ENCODE measurements around the gene COX6A1. TPM values are rescaled to one million over a fixed set of nuclear protein-coding genes. Genes with fewer than 3 reads are reported as not detected.

Gene COX6A1
- total and polyA plus RNA-seq, 2 donors (not counting 1 experiment from before 2014, with no cell fraction given), result 137 to 484 TPM

GRCh38 chr12:120467439-120467838 lies 29.5 kb downstream of the COX6A1 start:
- ChIA-PET POLR2A (interaction anchor here (0.6 to 0.7 kb wide), 3 partner anchors 15 to 107 kb away, joined by 3 to 5 read pairs (median 5); no protein-coding TSS in a partner anchor), CTCF (interaction anchor here (1.1 to 4.2 kb wide), 9 partner anchors 9 to 868 kb away, joined by 3 to 39 read pairs (median 7); no protein-coding TSS in a partner anchor)
- Histone ChIP-seq H3K36me3 (replicated peaks in 1 of 2; ENCODE audit: control extremely low read depth in 1 of 2, control insufficient read depth in 1 of 2, extremely low read depth in 1 of 2, insufficient read depth in 2 of 2, low read length in 1 of 2) (peaks cover 8 to 40% of the 10 kb centered on the region in 2 experiments), H4K20me1 (ENCODE audit: control insufficient read depth, insufficient read depth, low read length, poor library complexity, severe bottlenecking) (peaks cover 62% of the 10 kb centered on the region), H3K9me3 (ENCODE audit: control extremely low read depth in 1 of 3, control insufficient read depth in 2 of 3, insufficient read depth in 1 of 3, low read length in 2 of 3) (no peaks in the 10 kb centered on the region), H3K9ac (ENCODE audit: low read length) (no peak overlapping the region), H3K4me2 (replicated peaks; ENCODE audit: low read depth, low read length, poor library complexity, severe bottlenecking) (no peak overlapping the region), H3K4me1 (ENCODE audit: control insufficient read depth in 2 of 2, insufficient read depth in 2 of 2, low read length in 2 of 2) (peaks cover 20% of the 10 kb centered on the region in 2 donors), H3K27me3 (replicated peaks in 1 of 4; ENCODE audit: control extremely low read depth in 1 of 4, control insufficient read depth in 3 of 4, insufficient read depth in 4 of 4, low read length in 3 of 4) (no peaks in the 10 kb centered on the region), H3K27ac (ENCODE audit: low read length in 2 of 2) (no peak overlapping the region), H3K4me3 (ENCODE audit: control extremely low read depth in 1 of 5, extremely low read depth in 1 of 5, insufficient read depth in 1 of 5, low read depth in 2 of 5, low read length in 4 of 5) (no peak overlapping the region), H2AFZ (ENCODE audit: insufficient read depth, low read depth, low read length, poor library complexity, severe bottlenecking) (no peak overlapping the region), H3K79me2 (ENCODE audit: control insufficient read depth, insufficient read depth, low read length) (peaks cover 86% of the 10 kb centered on the region)
- Mint-ChIP-seq H3K9me3 (ENCODE audit: insufficient read depth) (no peaks in the 10 kb centered on the region), H3K4me1 (peaks cover 33% of the 10 kb centered on the region), H3K27ac (no peak overlapping the region), H3K4me3 (peak overlapping the region; percentile 91), H3K27me3 (no peaks in the 10 kb centered on the region)
- no peak for DNase-seq
- TF ChIP-seq CTCF (IDR thresholded peaks at IDR 0.05) (no peak), EZH2 (IDR thresholded peaks at IDR 0.05; ENCODE audit: borderline replicate concordance, insufficient read depth, low read depth, low read length, poor library complexity, severe bottlenecking) (no peak)
- intact Hi-C loops (cut with micrococcal nuclease), result loop anchor here (10.0 kb wide), 1 partner anchor 437 kb away; the partner anchor contains the start of gene SPPL3
- ATAC-seq (ENCODE audit: low read depth), result no peak
- WGBS (ENCODE audit: insufficient coverage), result 94% methylated on average over 6 of the region's 6 CpGs

- Mint-ChIP-seq H3K9me3 (ENCODE audit: insufficient read depth) (no peaks in the 10 kb centered on the region), H3K4me1 (peaks cover 33% of the 10 kb centered on the region), H3K27ac (peak overlapping the region; percentile 89), H3K4me3 (peak overlapping the region; percentile 91), H3K27me3 (no peaks in the 10 kb centered on the region)
- H3K36me3 ChIP-seq (replicated peaks in 1 of 2; ENCODE audit: control extremely low read depth in 1 of 2, control insufficient read depth in 1 of 2, extremely low read depth in 1 of 2, insufficient read depth in 2 of 2, low read length in 1 of 2), result peaks cover 8 to 31% of the 10 kb centered on the region in 2 experiments
- no peaks in the 10 kb centered on the region for H3K27me3 ChIP-seq (replicated peaks in 1 of 4; ENCODE audit: control extremely low read depth in 1 of 4, control insufficient read depth in 3 of 4, insufficient read depth in 4 of 4, low read length in 3 of 4)
- WGBS (ENCODE audit: insufficient coverage), result 1% methylated on average over 9 of the region's 23 CpGs
- peaks cover 53% of the 10 kb centered on the region for H4K20me1 ChIP-seq (ENCODE audit: control insufficient read depth, insufficient read depth, low read length, poor library complexity, severe bottlenecking)
- H3K9ac ChIP-seq (ENCODE audit: low read length), result peak overlapping the region; percentile 74
- TF ChIP-seq EZH2 (IDR thresholded peaks at IDR 0.05; ENCODE audit: borderline replicate concordance, insufficient read depth, low read depth, low read length, poor library complexity, severe bottlenecking) (no peak), CTCF (IDR thresholded peaks at IDR 0.05) (no peak)
- H3K27ac ChIP-seq (ENCODE audit: low read length in 2 of 2), result peak overlapping the region; percentile 80 to 94
- POLR2A ChIA-PET, result interaction anchor here (0.6 to 2.1 kb wide), 5 partner anchors 21 to 1143 kb away, joined by 3 to 26 read pairs (median 5); partner anchors contain the start of genes DYNLL1 and RNU4-1
- no peaks in the 10 kb centered on the region for H3K9me3 ChIP-seq (ENCODE audit: control extremely low read depth in 1 of 3, control insufficient read depth in 2 of 3, insufficient read depth in 1 of 3, low read length in 2 of 3)
- peak; percentile 46 for DNase-seq
- CTCF ChIA-PET, result interaction anchor here (0.6 to 3.0 kb wide), 15 partner anchors 10 to 867 kb away, joined by 3 to 13 read pairs (median 4); partner anchors contain the start of genes DYNLL1, GATC and TRIAP1
- intact Hi-C loops (cut with micrococcal nuclease), result loop anchor here (2.0 to 10.0 kb wide), 2 partner anchors 60 to 436 kb away; partner anchors contain the start of genes COQ5 and SPPL3
- peaks cover 76% of the 10 kb centered on the region for H3K79me2 ChIP-seq (ENCODE audit: control insufficient read depth, insufficient read depth, low read length)
- ATAC-seq (ENCODE audit: low read depth), result no peak
- peak overlapping the region; percentile 62 to 81 (median 74) for H3K4me3 ChIP-seq (ENCODE audit: control extremely low read depth in 1 of 5, extremely low read depth in 1 of 5, insufficient read depth in 1 of 5, low read depth in 2 of 5, low read length in 4 of 5)
- H3K4me1 ChIP-seq (ENCODE audit: control insufficient read depth in 2 of 2, insufficient read depth in 2 of 2, low read length in 2 of 2), result peaks cover 20% of the 10 kb centered on the region in 2 donors
- peak overlapping the region; percentile 99 for H2AFZ ChIP-seq (ENCODE audit: insufficient read depth, low read depth, low read length, poor library complexity, severe bottlenecking)
- H3K4me2 ChIP-seq (replicated peaks; ENCODE audit: low read depth, low read length, poor library complexity, severe bottlenecking), result peak overlapping the region; percentile 93
Observed at GRCh38 chr12:120468325-120468820, 30.5 kb downstream of the COX6A1 start.

Data from B cell (primary cell).